Omental fat pad (tissue), 4 donors: Measurements from ENCODE around the gene TTN. TPM values are rescaled to one million over a fixed set of nuclear protein-coding genes. Genes with fewer than 3 reads are reported as not detected.
A peak's percentile ranks its signal among the peaks of the same experiment; 100 is the strongest.

Experiments used
- ATAC-seq: fragments of 150-250 bp; one replicate; pipeline ENCODE4 v1.9.1; 2016; ENCODE audit warnings: mild to moderate bottlenecking, moderate library complexity; ENCODE audit not compliant: low FRiP score
- DNase-seq: peaks from one replicate; pipeline ENCODE4 v3.0.0-alpha.2; 2019; ENCODE audit warnings: low spot score
- CTCF ChIP-seq, 3 donors: fragments of 450-650 bp; IDR thresholded peaks; one replicate each; pipeline ENCODE4 v1.5.1; 2016 to 2017; ENCODE audit warnings: antibody characterized with exemption in 3 of 3, mild to moderate bottlenecking in 3 of 3, moderate library complexity in 2 of 3
- total RNA-seq, 4 donors: library from RNA; depleted of rRNA; stranded (reverse); fragments of >200 nt; gene quantifications; one replicate each; pipeline ENCODE4 v1.1.0, GENCODE V29; 2016

TTN gene
- total RNA-seq: 10 to 100 TPM; 13.2 to 37.7 (median 22.7) TPM

- DNase-seq: no peak
- no peak for TF ChIP-seq CTCF (IDR thresholded peaks at IDR 0.05)
- no peak for ATAC-seq
Observed at GRCh38 chr2:178807227-178808008, at the start of gene TTN. Gene TTN (minus strand): TSS chr2:178807423. CDS start chr2:178804642, 2,781 bp downstream.

GRCh38 chr2:178855151-178855550 is 47.9 kb upstream of the TTN start:
- ATAC-seq: no peak
- no peak for DNase-seq
- no peak for TF ChIP-seq CTCF (IDR thresholded peaks at IDR 0.05)

GRCh38 chr2:178848335-178848734 is 41.1 kb upstream of the TTN start:
- no peak for ATAC-seq
- no peak for TF ChIP-seq CTCF (IDR thresholded peaks at IDR 0.05)
- DNase-seq: no peak

GRCh38 chr2:178846458-178846802 is 39.2 kb upstream of the TTN start:
- DNase-seq (no peak), ATAC-seq (no peak)

GRCh38 chr2:178845566-178846457 is 38.6 kb upstream of the TTN start:
- no peak for TF ChIP-seq CTCF (IDR thresholded peaks at IDR 0.05)
- ATAC-seq (peak; percentile 41), DNase-seq (no peak)

More at GRCh38 chr2:178846458-178846802, 39.2 kb upstream of the TTN start:
- no peak for TF ChIP-seq CTCF (IDR thresholded peaks at IDR 0.05)

GRCh38 chr2:178844701-178845100 is 37.5 kb upstream of the TTN start:
- TF ChIP-seq CTCF (IDR thresholded peaks at IDR 0.05): no peak
- ATAC-seq: no peak
- DNase-seq: no peak
